GM23338 (cell line): ENCODE measurements around the gene EHBP1L1. TPM values are rescaled to one million over a fixed set of nuclear protein-coding genes. Genes with fewer than 3 reads are reported as not detected.

Source experiments
- ATAC-seq: fragments of 200-7000 bp; cut with Tn5 transposase; 3 replicates; pipeline ENCODE4 v1.9.1; 2020
- DNase-seq: peaks from one replicate; pipeline ENCODE4 v3.0.0-alpha.2; 2015; ENCODE audit warnings: low spot score
- H2AFZ ChIP-seq: fragments of 200-600 bp; sonication (generic); 2 replicates; pipeline ENCODE4 v1.8.0; 2016; ENCODE audit warnings: antibody characterized with exemption, mild to moderate bottlenecking, moderate library complexity
- H3F3A ChIP-seq: fragments of 200-600 bp; sonication (generic); replicated peaks from 2 replicates; pipeline ENCODE4 v1.8.0; 2017; ENCODE audit warnings: antibody characterized with exemption, mixed run types, low read depth
- H3K27ac ChIP-seq: fragments of 200-600 bp; sonication (generic); 2 replicates; pipeline ENCODE4 v1.6.1; 2016; ENCODE audit warnings: low read depth
- H3K27me3 ChIP-seq: fragments of 200-600 bp; sonication (generic); 2 replicates; pipeline ENCODE4 v1.8.0; 2016; ENCODE audit warnings: mild to moderate bottlenecking, mixed run types, moderate library complexity; ENCODE audit not compliant: insufficient read depth
- H3K36me3 ChIP-seq: fragments of 200-600 bp; sonication (generic); 2 replicates; pipeline ENCODE4 v1.8.0; 2016; ENCODE audit warnings: mild to moderate bottlenecking; ENCODE audit not compliant: insufficient read depth
- H3K4me1 ChIP-seq: fragments of 200-600 bp; sonication (generic); 2 replicates; pipeline ENCODE4 v1.8.0; 2016; ENCODE audit warnings: mild to moderate bottlenecking, moderate library complexity; ENCODE audit not compliant: insufficient read depth
- H3K4me2 ChIP-seq: fragments of 200-600 bp; sonication (generic); 2 replicates; pipeline ENCODE4 v1.7.1; 2017; ENCODE audit warnings: mixed run types
- H3K4me3 ChIP-seq: fragments of 200-600 bp; sonication (generic); 2 replicates; pipeline ENCODE4 v1.6.1; 2016; ENCODE audit warnings: mixed run types
- H3K79me2 ChIP-seq: fragments of 200-600 bp; sonication (generic); replicated peaks from 2 replicates; pipeline ENCODE4 v1.8.0; 2017; ENCODE audit warnings: mild to moderate bottlenecking; ENCODE audit not compliant: insufficient read depth
- H3K9me2 ChIP-seq: fragments of 200-600 bp; sonication (generic); 2 replicates; pipeline ENCODE4 v1.8.0; 2017; ENCODE audit not compliant: insufficient read depth
- H4K20me1 ChIP-seq: fragments of 200-600 bp; sonication (generic); replicated peaks from 2 replicates; pipeline ENCODE4 v1.8.0; 2017; ENCODE audit warnings: mild to moderate bottlenecking; ENCODE audit not compliant: insufficient read depth
- H3K27ac Mint-ChIP-seq: 2 replicates; pipeline ENCODE4 v1.8.0; 2020; ENCODE audit warnings: inconsistent platforms, mild to moderate bottlenecking, moderate library complexity, mixed read lengths
- H3K27me3 Mint-ChIP-seq: 3 replicates; pipeline ENCODE4 v1.8.0; 2022; ENCODE audit warnings: low read depth, mild to moderate bottlenecking, moderate library complexity, mixed read lengths, inconsistent platforms; ENCODE audit not compliant: insufficient read depth, poor library complexity
- H3K36me3 Mint-ChIP-seq: 3 replicates; pipeline ENCODE4 v1.8.0; 2021; ENCODE audit warnings: low read depth, mild to moderate bottlenecking, inconsistent platforms, moderate library complexity, mixed read lengths
- H3K4me1 Mint-ChIP-seq: 3 replicates; pipeline ENCODE4 v1.8.0; 2020; ENCODE audit warnings: mild to moderate bottlenecking, inconsistent platforms, mixed read lengths
- H3K4me3 Mint-ChIP-seq: 3 replicates; pipeline ENCODE4 v1.8.0; 2021; ENCODE audit warnings: moderate library complexity, mild to moderate bottlenecking, inconsistent platforms, mixed read lengths
- H3K9me3 Mint-ChIP-seq: 3 replicates; pipeline ENCODE4 v1.8.0; 2020; ENCODE audit warnings: moderate library complexity, mild to moderate bottlenecking, inconsistent platforms, mixed read lengths
- CREB1 ChIP-seq: fragments of 250-450 bp; sonication (Bioruptor Pico); IDR thresholded peaks from 2 replicates; pipeline ENCODE4 v1.5.0; 2020; ENCODE audit warnings: low read depth, mild to moderate bottlenecking, moderate library complexity
- CTCF ChIP-seq, 2 experiments: fragments of 200-600 bp in 1 of 2; sonication (generic) in 1 of 2; conservative IDR thresholded peaks; 2 replicates each; pipeline versions ENCODE4 v1.5.1 to v1.6.1; 2016 to 2017; ENCODE audit warnings: antibody characterized with exemption in 2 of 2, low read depth in 2 of 2, mild to moderate bottlenecking in 2 of 2, moderate library complexity in 1 of 2
- ETS1 ChIP-seq: IDR thresholded peaks from 2 replicates; pipeline ENCODE4 v1.6.1; 2016; ENCODE audit warnings: antibody characterized with exemption
- EZH2 ChIP-seq: fragments of 200-600 bp; sonication (generic); IDR thresholded peaks from one replicate; pipeline ENCODE4 v1.8.0; 2017; ENCODE audit warnings: antibody characterized with exemption, mild to moderate bottlenecking, low read depth; ENCODE audit not compliant: unreplicated experiment
- EZH2phosphoT487 ChIP-seq: fragments of 200-600 bp; sonication (generic); IDR thresholded peaks from one replicate; pipeline ENCODE4 v1.8.1; 2018; ENCODE audit warnings: antibody characterized with exemption; ENCODE audit not compliant: unreplicated experiment
- JUNB ChIP-seq: IDR thresholded peaks from one replicate; pipeline ENCODE4 v1.6.1; 2016; ENCODE audit warnings: antibody characterized with exemption; ENCODE audit not compliant: unreplicated experiment
- NANOG ChIP-seq: IDR thresholded peaks from 2 replicates; pipeline ENCODE4 v1.6.1; 2016; ENCODE audit warnings: antibody characterized with exemption, borderline replicate concordance
- POLR2AphosphoS5 ChIP-seq: IDR thresholded peaks from 2 replicates; pipeline ENCODE4 v1.6.1; 2016; ENCODE audit warnings: antibody characterized with exemption, low read depth
- REST ChIP-seq: IDR thresholded peaks from one replicate; pipeline ENCODE4 v1.6.1; 2018; ENCODE audit warnings: antibody characterized with exemption; ENCODE audit not compliant: unreplicated experiment
- STAT1 ChIP-seq: IDR thresholded peaks from one replicate; pipeline ENCODE4 v1.6.1; 2016; ENCODE audit warnings: antibody characterized with exemption; ENCODE audit not compliant: unreplicated experiment
- ZNF114 ChIP-seq: fragments of 250-450 bp; sonication (Bioruptor Pico); IDR thresholded peaks from 2 replicates; pipeline ENCODE4 v1.5.0; 2020; ENCODE audit warnings: mild to moderate bottlenecking, moderate library complexity
- ZNF331 ChIP-seq: fragments of 250-450 bp; sonication (Bioruptor Pico); IDR thresholded peaks from 2 replicates; pipeline ENCODE4 v1.5.0; 2020; ENCODE audit warnings: low read depth, mild to moderate bottlenecking, moderate library complexity
- ZNF462 ChIP-seq: fragments of 250-450 bp; sonication (Bioruptor Pico); IDR thresholded peaks from 2 replicates; pipeline ENCODE4 v1.5.0; 2020; ENCODE audit warnings: mild to moderate bottlenecking, moderate library complexity
- polyA plus RNA-seq: library from polyadenylated mRNA; unstranded; fragments of >200 nt; fragmentation: Nextera tagmentation; extraction: Ambion mirVana; gene quantifications from 2 replicates; pipeline ENCODE4 v1.2.1, GENCODE V29; 2016
- total RNA-seq: library from RNA; depleted of rRNA; stranded (reverse); fragments of >200 nt; shearing (Covaris generic); gene quantifications from 2 replicates; pipeline ENCODE4 v1.2.3, GENCODE V29; 2014

Gene EHBP1L1
- total and polyA plus RNA-seq, 2 experiments from 2014 or later, result 2.9 to 10.9 TPM

GRCh38 chr11:65639623-65640482 lies 64.0 kb downstream of the EHBP1L1 start:
- Histone ChIP-seq H3K79me2 (no peaks in the 10 kb centered on the region; the same call in 1 of the 2 replicates), H3K9me2 (no peaks in the 10 kb centered on the region), H3K4me1 (peaks cover 42% of the 10 kb centered on the region), H3K4me3 (no peak overlapping the region), H3K27ac (no peak overlapping the region), H4K20me1 (no peaks in the 10 kb centered on the region), H3K4me2 (no peak overlapping the region), H2AFZ (no peak overlapping the region), H3K27me3 (no peaks in the 10 kb centered on the region), H3F3A (peaks cover 31% of the 10 kb centered on the region), H3K36me3 (peaks cover 9% of the 10 kb centered on the region; the same call in 1 of the 2 replicates)
- no peak overlapping the region for H3K4me3 Mint-ChIP-seq
- H3K9me3 Mint-ChIP-seq, result no peaks in the 10 kb centered on the region
- peaks cover 44% of the 10 kb centered on the region for H3K4me1 Mint-ChIP-seq
- DNase-seq (no peak), ATAC-seq (no peak)
- peaks cover 14% of the 10 kb centered on the region for H3K36me3 Mint-ChIP-seq
- TF ChIP-seq STAT1, result no peak
- TF ChIP-seq EZH2, result no peak
- no peak for TF ChIP-seq ZNF462 (CRISPR knock-in tag)
- no peak for TF ChIP-seq POLR2AphosphoS5
- no peak for TF ChIP-seq ZNF114 (CRISPR knock-in tag)
- no peak for TF ChIP-seq ZNF331 (CRISPR knock-in tag)
- no peak for TF ChIP-seq ETS1
- TF ChIP-seq REST, result no peak
- no peak for TF ChIP-seq CTCF (conservative IDR thresholded peaks at IDR 0.05; ENCODE audit: low read depth in 2 of 2)
- no peak for TF ChIP-seq JUNB
- TF ChIP-seq CREB1, result no peak
- TF ChIP-seq NANOG, result no peak
- no peak for TF ChIP-seq EZH2phosphoT487
- H3K27me3 Mint-ChIP-seq, result peaks cover 29% of the 10 kb centered on the region
- no peak overlapping the region for H3K27ac Mint-ChIP-seq
